Measurements from ENCODE around the gene FOXO6. TPM values are rescaled to one million over a fixed set of nuclear protein-coding genes. Genes with fewer than 3 reads are reported as not detected.
"Not testable (repeated sequence)": the region's sequence is repeated elsewhere in the genome, so short reads cannot be mapped to it uniquely, and the experiment has no call there.

The FOXO6 gene
- total RNA-seq, 1 experiment from 2014 or later, result 0.05 TPM

GRCh38 chr1:41322101-41322661 lies 39.1 kb upstream of the FOXO6 start:
- Histone ChIP-seq H3K4me1 (replicated peaks) (peaks cover 8% of the 10 kb centered on the region; the same call in 1 of the 2 replicates), H3K36me3 (no peaks in the 10 kb centered on the region), H3K27ac (no peak overlapping the region), H3K9me3 (replicated peaks) (no peaks in the 10 kb centered on the region), H3K27me3 (replicated peaks) (no peaks in the 10 kb centered on the region), H3K4me3 (no peak overlapping the region)
- DNase-seq (ENCODE audit: low read depth in 1 of 2, low spot score in 2 of 2), result no peak

DNA sequence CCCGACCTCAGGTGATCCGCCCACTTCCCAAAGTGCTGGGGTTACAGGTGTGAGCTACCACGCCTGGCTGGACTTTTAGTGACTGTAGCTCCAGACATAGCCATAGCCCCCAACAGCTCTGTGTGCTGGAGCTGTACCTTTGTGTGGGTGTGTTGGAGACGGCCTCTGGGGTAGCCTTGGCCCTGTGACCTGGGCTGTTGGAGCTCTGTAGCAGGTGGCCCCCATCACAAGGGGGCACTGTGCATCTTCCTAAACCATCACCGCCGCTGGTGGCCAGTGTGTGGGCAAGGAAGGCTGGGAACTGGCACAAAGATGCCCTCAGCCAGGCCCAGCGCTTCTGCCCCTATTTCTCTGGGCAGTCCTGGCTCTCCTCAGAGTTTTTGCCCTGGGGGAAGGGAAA lies 38.4 kb upstream of the FOXO6 start:
- Histone ChIP-seq H3K4me1 (replicated peaks) (peaks cover 2% of the 10 kb centered on the region; the same call in 1 of the 2 replicates), H3K27me3 (replicated peaks) (no peaks in the 10 kb centered on the region), H3K9me3 (replicated peaks) (no peaks in the 10 kb centered on the region), H3K36me3 (no peaks in the 10 kb centered on the region), H3K4me3 (no peak overlapping the region), H3K27ac (no peak overlapping the region)
- DNase-seq (ENCODE audit: low read depth in 1 of 2, low spot score in 2 of 2), result peak in 1 of 2 experiments; percentile 24

DNA sequence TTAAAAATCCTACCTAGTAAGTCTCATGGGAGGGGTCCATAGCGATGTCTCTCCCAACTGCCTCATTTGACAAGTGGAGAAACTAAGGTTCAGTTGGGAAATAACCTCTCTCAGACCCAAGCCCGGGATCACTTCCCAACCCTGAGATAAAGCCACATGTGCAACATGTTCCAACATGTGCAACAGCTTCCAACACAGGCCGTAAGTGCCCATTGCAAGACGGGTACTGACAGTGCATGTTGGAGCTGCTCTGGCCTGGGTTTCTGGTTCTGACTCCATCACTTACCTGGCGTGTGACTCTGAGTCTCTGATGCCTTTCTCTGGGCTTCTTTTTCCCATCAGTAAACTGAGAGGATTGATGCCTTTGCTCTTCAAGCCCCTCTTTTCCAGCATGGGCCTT lies 38.0 kb upstream of the FOXO6 start:
- no peaks in the 10 kb centered on the region for H3K36me3 ChIP-seq
- H3K27me3 ChIP-seq (replicated peaks), result no peaks in the 10 kb centered on the region
- no peaks in the 10 kb centered on the region; the same call in 1 of the 2 replicates for H3K4me1 ChIP-seq (replicated peaks)
- H3K9me3 ChIP-seq (replicated peaks), result no peaks in the 10 kb centered on the region
- DNase-seq (ENCODE audit: low read depth in 1 of 2, low spot score in 2 of 2), result no peak
- no peak overlapping the region for H3K4me3 ChIP-seq
- H3K27ac ChIP-seq, result no peak overlapping the region

GRCh38 chr1:41325801-41326200 lies 35.4 kb upstream of the FOXO6 start:
- H3K4me1 ChIP-seq (replicated peaks), result no peaks in the 10 kb centered on the region; the same call in 1 of the 2 replicates
- DNase-seq (ENCODE audit: low read depth in 1 of 2, low spot score in 2 of 2), result no peak
- no peak overlapping the region for H3K27ac ChIP-seq
- no peaks in the 10 kb centered on the region for H3K9me3 ChIP-seq (replicated peaks)
- no peaks in the 10 kb centered on the region for H3K36me3 ChIP-seq
- no peaks in the 10 kb centered on the region for H3K27me3 ChIP-seq (replicated peaks)
- no peak overlapping the region for H3K4me3 ChIP-seq

GRCh38 chr1:41327383-41327999 lies 33.7 kb upstream of the FOXO6 start:
- no peak for DNase-seq (ENCODE audit: low read depth in 1 of 2, low spot score in 2 of 2)
- no peaks in the 10 kb centered on the region for H3K36me3 ChIP-seq
- no peak overlapping the region for H3K4me3 ChIP-seq
- no peaks in the 10 kb centered on the region for H3K9me3 ChIP-seq (replicated peaks)
- no peaks in the 10 kb centered on the region for H3K27me3 ChIP-seq (replicated peaks)
- H3K4me1 ChIP-seq (replicated peaks), result no peaks in the 10 kb centered on the region; the same call in 1 of the 2 replicates
- H3K27ac ChIP-seq, result no peak overlapping the region

DNA sequence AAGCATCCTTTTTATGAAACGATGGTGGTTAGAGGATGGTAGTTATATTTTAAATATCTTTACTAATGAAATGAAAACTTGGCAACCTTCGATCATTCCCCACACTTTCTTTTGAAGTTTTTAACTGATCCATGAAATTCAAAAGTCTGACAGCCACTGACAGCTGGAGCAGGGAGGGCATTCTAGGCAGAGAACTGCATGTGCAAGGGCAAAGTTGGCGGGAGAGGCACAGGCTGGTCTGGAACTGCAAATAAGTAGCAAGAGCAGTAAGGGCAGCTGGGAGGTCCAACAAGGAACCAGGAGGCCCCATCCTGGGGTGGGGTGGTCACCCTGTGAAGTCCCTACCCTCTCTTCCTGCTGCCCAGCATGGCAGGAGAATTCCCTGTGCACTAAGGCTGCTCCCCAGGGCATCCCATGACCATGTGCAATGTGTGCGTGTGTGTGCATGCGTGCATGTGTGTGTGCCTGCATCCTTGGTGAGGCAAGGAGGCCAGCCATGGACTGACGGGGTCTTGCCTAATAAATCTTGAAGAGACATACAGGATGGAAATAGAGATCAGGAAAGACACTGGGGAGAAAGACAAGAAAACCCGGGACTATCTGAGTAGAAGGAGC lies 33.1 kb upstream of the FOXO6 start:
- DNase-seq (ENCODE audit: low read depth in 1 of 2, low spot score in 2 of 2), result no peak
- 0 out of 2 replicates have a peak, but pooled peaks cover under 1% of the 10 kb centered on the region for H3K9me3 ChIP-seq (replicated peaks)
- H3K4me3 ChIP-seq, result no peak overlapping the region
- no peaks in the 10 kb centered on the region for H3K36me3 ChIP-seq
- no peaks in the 10 kb centered on the region for H3K27me3 ChIP-seq (replicated peaks)
- no peak overlapping the region for H3K27ac ChIP-seq
- peaks cover 1% of the 10 kb centered on the region for H3K4me1 ChIP-seq (replicated peaks)

DNA sequence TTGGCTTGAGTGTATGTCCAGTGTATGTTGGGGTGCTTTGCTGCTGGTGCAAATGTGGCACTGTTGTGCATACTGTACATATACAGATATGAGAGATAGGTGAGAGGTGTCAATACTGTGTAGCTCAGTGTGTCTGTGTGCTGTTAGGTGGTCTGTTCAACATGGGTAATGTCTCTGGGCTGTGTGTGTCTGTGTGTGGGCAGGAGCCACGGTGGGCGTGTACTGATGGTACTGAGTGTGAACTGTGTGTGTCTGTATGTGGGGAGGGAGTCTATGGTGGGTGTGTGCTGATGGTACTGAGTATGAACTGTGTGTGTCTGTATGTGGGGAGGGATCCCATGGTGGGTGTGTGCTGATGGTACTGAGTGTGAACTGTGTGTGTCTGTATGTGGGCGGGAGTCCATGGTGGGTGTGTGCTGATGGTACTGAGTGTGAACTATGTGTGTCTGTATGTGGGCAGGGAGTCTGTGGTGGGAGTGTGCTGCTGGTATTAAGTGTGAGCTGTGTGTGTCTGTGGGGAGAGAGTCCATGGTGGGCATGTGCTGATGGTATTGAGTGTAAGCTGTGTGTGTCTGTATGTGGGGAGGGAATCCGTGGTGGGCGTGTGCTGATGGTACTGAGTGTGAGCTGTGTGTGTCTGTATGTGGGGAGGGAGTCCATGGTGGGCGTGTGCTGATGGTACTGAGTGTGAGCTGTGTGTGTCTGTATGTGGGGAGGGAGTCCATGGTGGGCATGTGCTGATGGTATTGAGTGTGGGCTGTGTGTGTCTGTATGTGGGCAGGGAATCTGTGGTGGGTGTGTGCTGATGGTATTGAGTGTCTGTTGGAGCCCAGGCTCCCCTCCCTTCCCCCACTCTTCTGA lies 32.2 kb upstream of the FOXO6 start:
- Histone ChIP-seq H3K27ac (no peak overlapping the region), H3K9me3 (replicated peaks) (peaks cover 9% of the 10 kb centered on the region; the same call in 1 of the 2 replicates), H3K4me1 (replicated peaks) (peaks cover 5% of the 10 kb centered on the region), H3K36me3 (no peaks in the 10 kb centered on the region), H3K4me3 (no peak overlapping the region), H3K27me3 (replicated peaks) (no peaks in the 10 kb centered on the region)
- DNase-seq (ENCODE audit: low read depth in 1 of 2, low spot score in 2 of 2), result no peak

DNA sequence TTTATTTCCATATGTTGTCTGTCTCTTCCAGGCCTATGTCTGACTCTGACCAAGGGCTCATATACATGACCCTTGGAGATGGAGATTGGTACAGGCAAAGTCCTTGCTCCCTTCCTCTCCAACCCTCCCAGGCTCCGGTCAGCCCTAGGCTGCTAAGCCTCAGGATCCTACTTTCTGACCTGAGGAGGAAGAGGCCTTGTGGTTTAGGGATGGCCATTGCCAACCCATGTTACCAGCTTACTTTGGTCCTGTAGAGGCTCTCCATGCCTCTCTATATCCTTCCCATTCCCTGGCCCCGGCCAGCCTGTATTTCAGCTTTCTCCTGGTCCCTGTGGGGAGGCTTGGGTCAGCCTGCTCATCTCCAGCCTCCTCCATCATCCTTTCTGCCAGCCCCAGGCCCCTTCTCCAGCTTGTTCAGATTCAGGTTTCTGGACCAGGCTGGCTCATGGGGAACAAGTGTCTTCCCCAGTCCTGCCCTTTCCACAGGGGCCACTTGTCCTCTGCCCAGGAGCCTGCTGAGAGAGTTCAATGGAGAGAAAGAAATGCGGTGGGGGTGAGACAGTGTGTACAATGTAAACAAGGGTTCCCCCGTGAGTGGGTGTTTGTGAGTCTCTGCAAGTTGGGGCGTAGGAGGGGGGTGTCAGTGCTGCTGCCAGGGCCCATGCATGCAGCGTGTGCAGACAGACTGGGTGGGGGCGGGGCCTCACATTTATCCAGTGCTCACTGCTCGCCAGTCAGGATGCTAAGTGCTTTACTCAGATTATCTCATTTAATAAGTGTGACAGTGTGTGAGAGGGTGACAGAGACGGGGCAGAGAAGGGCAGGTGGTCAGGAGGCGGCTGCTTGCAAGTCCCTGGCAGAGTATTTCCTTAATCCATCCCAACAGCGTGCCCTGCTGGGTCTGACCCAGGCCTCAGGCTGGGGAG lies 31.3 kb upstream of the FOXO6 start:
- H3K36me3 ChIP-seq, result no peaks in the 10 kb centered on the region
- peaks cover 5% of the 10 kb centered on the region for H3K4me1 ChIP-seq (replicated peaks)
- H3K27me3 ChIP-seq (replicated peaks), result no peaks in the 10 kb centered on the region
- no peak for DNase-seq (ENCODE audit: low read depth in 1 of 2, low spot score in 2 of 2)
- no peak overlapping the region for H3K27ac ChIP-seq
- H3K9me3 ChIP-seq (replicated peaks), result peaks cover 9% of the 10 kb centered on the region; the same call in 1 of the 2 replicates
- no peak overlapping the region for H3K4me3 ChIP-seq

DNA sequence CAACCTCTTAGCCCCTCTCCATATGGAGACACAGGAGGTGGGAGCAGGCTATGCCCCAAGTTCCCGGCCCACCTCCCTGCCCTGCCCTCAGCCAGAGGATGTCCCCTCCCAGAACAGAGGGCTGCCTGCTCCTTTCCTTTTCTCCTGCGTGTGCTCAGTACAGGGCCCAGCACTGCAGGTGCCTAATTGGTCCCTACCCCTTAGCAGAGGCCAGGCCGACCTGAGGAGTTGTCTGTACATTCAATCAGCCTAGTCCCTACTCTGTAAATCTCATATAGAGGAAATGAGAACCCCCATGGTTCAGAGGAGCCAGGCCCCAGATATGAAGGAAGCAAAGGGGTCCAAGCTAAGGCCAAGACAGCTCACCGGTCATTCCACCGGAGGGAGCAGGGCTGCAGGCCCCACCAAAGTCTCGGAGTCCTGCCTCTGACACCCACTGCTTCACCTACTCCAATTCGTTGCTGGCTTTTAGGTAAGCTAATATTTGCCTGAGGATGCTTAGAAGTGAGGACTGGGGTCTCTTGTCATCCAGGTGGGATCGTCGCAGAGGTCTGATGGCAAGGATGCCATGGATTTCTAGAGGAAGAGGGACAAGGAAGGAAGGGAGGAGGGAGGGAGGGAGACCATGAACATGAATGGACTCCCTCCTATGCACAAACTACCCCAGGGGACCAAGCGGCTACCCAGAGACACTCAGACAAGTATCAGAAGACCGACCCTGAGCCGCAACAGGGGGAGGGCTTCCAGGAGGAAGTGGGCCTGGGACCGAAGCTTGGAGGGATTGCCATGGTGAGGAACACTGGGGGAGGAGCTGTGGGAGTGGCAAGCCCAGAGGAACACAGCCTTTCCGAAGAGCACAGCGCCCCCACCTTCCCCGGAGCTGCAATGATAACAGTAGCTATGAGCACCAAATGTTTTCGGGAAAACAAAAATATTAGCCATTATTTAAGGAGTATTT lies 30.4 kb upstream of the FOXO6 start:
- Histone ChIP-seq H3K36me3 (no peaks in the 10 kb centered on the region), H3K4me1 (replicated peaks) (peaks cover 5% of the 10 kb centered on the region), H3K27ac (no peak overlapping the region), H3K27me3 (replicated peaks) (no peaks in the 10 kb centered on the region), H3K4me3 (no peak overlapping the region), H3K9me3 (replicated peaks) (peaks cover 9% of the 10 kb centered on the region; the same call in 1 of the 2 replicates)
- no peak for DNase-seq (ENCODE audit: low read depth in 1 of 2, low spot score in 2 of 2)

DNA sequence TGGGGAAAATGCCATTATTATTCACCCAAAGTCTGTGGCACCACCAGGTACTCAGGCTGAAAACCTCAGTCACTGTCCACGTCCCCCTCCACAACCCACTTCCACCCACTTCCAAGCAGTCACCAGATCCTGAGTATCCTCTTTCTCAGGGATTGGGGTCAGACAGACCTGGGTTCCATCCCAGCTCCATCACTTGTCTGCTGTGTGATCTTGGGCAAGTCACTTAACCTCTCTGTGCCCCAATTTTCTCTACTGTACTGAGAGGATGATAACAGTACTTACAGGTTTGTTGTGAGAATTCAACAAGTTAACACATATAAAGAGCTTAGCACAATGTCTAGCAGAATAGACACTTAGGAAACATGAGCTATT lies 29.7 kb upstream of the FOXO6 start:
- Histone ChIP-seq H3K4me3 (no peak overlapping the region), H3K9me3 (replicated peaks) (peaks cover 9% of the 10 kb centered on the region; the same call in 1 of the 2 replicates), H3K27ac (no peak overlapping the region), H3K27me3 (replicated peaks) (no peaks in the 10 kb centered on the region), H3K36me3 (no peaks in the 10 kb centered on the region), H3K4me1 (replicated peaks) (peaks cover 5% of the 10 kb centered on the region)
- DNase-seq (ENCODE audit: low read depth in 1 of 2, low spot score in 2 of 2), result no peak

DNA sequence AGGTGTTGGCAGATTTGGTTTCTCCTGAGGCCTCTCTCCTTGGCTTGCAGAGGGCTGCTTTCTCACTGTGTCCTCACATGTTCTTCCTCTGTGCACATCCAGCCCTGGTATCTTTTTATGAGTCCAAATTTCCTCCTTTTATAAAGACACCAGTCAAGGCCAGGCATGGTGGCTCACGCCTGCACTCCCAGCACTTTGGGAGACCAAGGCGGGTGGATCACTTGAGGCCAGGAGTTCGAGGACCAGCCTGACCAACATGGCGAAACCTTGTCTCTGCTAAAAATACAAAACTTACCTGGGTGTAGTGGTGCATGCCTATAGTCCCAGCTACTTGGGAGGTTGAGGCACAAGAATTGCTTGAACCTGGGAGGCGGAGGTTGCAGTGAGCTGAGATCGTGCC lies 29.1 kb upstream of the FOXO6 start:
- not testable (repeated sequence) for H3K4me1 ChIP-seq (replicated peaks); H3K36me3 ChIP-seq; H3K27me3 ChIP-seq (replicated peaks); H3K9me3 ChIP-seq (replicated peaks); H3K27ac ChIP-seq; H3K4me3 ChIP-seq
- peak in 1 of 2 experiments; percentile 22 for DNase-seq (ENCODE audit: low read depth in 1 of 2, low spot score in 2 of 2)

GRCh38 chr1:41333146-41333784 lies 28.0 kb upstream of the FOXO6 start:
- Histone ChIP-seq H3K4me1 (replicated peaks) (peaks cover 5% of the 10 kb centered on the region), H3K9me3 (replicated peaks) (peaks cover 9% of the 10 kb centered on the region; the same call in 1 of the 2 replicates), H3K4me3 (no peak overlapping the region), H3K27ac (no peak overlapping the region), H3K27me3 (replicated peaks) (no peaks in the 10 kb centered on the region), H3K36me3 (no peaks in the 10 kb centered on the region)
- peak; percentile 38 to 43 for DNase-seq (ENCODE audit: low read depth in 1 of 2, low spot score in 2 of 2)

Measured in SJSA1 (cell line).